Effector CD4-positive, alpha-beta T cell (primary cell): ENCODE results near the gene TBC1D1.

Experiments used
- DNase-seq: peaks from one replicate; pipeline ENCODE4 v3.0.0-alpha.2; 2020

The TBC1D1 gene

DNA sequence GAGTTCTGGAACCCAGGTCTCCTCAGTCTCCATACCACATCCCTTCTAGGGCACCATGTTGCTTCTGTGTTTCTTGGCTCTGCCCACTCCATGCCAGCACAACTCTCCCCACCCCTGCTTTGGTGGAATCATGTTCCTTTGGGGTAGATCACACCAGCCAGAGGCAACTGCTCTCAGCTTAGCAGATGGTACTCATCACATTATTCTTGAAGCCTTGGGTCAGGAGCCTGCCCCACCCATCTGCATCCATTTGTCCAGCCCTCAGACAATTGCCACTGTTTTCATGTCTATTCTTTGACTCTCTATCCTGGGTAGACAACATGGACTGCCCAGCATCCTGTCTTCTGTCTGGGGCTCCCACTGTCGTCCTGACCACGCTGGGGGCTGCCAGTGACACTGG, 216.9 kb downstream of the TBC1D1 start:
- DNase-seq, result no peak

DNA sequence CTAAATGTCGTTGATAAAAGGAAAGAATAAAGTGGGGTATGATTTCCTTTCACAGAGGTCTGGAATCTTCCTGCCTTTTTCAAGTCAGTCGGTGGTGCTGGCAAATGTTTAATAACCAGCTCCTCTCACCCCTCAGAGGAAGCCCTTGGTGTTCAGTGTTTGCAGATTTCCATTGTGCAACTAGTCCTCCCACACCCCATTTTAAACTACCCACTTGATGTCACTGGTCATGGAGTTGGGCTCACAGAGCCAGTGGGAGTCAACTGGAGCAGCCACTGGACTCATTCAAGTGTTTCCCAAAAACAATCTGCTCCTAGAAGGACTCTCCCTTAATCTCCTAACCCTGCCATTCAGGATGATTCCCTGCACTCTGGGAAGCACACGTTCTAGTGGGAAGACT, 218.5 kb downstream of the TBC1D1 start:
- DNase-seq, result no peak

DNA sequence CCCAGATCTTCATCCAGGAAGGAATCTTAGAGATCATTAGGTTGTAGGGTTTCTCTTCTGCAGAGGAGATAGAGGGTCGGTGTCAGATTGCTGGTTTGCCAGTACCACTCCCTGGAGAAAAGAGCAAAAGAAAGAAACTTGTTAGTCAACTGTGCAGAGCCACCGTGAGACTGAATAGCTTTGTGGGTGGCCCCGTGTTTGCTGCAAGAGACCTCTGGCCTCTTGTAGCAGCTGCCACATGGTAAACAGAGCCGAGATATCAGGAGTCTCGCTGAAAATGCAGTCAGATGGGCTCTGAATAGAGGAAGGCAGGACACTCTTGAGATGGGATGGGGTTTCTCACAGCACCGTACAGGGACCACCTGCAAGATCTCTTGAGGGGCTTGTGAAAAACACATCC, 219.0 kb downstream of the TBC1D1 start:
- DNase-seq, result no peak

DNA sequence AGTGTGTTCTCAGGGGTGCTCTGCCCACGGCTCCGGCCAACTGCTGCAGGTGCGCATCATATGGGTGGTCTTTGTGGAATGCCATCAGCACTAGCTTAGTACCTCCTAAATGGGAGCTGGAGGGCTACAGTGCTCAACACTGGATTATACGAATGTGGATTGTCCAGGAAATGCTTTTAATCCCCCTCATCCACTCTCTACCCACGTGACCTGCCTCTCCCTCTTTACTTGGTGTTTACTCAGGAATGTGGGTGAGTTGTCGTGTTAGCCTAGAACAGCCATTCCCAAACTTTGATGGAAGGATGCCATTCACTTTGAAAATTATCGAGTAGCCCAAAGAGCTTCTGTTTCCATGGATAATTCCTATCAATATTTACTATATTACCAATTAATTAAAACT, 220.1 kb downstream of the TBC1D1 start:
- DNase-seq, result no peak

DNA sequence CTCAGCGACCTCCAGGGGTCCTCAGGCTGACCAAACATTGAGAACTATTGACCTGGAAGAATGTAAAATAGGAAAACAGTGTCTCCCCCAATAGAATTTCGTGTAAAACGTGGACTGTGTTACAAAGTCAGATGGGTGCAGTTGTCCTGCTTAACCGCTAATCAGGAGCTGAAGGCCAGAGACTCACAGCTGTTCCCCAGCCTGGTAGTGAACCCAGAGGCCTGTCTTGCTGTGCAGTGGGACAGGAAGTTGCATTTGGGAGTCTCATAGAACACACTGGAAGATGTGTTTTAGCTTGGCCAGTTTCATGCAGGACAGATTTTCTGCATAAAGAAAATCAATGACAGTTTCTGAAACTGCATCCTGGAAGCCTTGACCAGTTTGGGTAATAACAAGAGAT, 220.8 kb downstream of the TBC1D1 start:
- DNase-seq, result no peak

DNA sequence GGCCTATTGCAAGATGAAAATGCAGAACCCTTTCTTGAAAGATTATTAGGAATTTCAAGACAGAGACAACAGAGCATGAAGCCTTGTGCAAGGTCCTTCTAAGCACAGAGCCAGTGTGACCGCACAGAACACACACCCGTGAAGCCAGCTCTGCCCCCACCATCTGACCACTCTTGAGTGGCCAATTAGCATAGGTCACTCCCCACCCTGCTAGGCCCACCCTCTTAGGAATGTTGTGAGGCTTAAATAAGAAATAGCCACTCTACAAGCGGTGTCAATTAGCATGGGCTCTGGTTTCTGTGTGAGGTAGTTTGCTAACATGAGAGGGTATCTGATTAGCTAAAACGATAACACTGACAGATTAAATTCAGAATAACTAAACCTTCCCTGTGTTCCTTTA, 222.2 kb downstream of the TBC1D1 start:
- no peak for DNase-seq

- no peak for DNase-seq
Observed at GRCh38 chr4:38113551-38113950, 222.7 kb downstream of the TBC1D1 start.

- DNase-seq, result no peak
Observed at GRCh38 chr4:38114386-38115150, 223.7 kb downstream of the TBC1D1 start.

- DNase-seq, result no peak
Observed at GRCh38 chr4:38115601-38116000, 224.7 kb downstream of the TBC1D1 start.

DNA sequence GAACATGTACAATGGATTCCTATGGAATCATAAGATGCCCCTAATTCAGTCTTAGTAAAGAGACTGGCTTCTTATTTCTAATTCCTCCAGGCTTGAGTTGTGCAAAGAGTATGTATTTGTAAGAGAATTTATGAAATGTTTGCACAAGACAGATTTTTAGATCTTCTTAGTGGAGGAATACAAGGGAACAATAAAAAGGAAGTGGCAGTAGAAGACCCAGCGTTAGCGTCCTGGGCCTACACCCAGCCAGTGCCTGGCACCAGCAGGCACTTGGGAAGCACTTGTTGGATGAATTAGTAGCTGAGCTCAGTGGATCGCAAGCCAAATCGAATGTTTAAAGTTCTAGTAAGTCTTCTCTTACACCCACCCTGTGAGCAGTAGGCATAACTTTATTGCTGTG, 226.7 kb downstream of the TBC1D1 start:
- DNase-seq, result no peak

DNA sequence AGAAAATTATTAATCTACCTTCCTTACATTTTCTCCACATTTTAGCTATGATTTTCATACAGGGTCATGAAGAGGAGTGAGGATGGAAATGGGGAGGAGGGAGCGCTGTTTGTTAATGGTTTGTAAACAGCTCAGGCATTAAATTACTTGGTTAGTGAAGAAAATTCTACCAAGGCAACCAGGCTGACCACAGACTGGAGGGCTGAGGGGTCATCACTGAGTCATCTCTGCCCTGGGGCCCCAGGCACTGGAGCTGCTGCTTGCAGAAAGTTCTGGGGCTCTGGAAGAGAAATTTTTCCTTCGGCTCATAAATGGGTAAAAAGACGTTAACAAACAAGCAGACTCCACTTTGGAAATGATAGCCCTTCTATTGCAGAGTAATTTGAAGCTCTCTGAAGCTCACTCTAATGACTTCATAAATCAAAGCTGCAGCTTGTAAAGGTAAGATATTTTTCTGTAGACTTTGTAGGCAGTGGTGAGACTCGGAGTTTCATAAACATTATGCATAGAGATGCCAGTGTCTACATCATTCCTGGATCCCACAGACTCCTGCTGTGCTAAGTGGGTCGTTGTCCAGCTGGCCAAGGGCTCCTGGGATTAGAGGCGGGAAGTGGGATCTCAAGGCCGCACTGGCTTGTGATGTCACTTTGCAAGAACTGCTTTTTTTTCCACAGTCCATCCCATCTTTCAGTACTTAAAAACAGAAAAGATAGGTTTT, 228.9 kb downstream of the TBC1D1 start:
- no peak for DNase-seq

DNA sequence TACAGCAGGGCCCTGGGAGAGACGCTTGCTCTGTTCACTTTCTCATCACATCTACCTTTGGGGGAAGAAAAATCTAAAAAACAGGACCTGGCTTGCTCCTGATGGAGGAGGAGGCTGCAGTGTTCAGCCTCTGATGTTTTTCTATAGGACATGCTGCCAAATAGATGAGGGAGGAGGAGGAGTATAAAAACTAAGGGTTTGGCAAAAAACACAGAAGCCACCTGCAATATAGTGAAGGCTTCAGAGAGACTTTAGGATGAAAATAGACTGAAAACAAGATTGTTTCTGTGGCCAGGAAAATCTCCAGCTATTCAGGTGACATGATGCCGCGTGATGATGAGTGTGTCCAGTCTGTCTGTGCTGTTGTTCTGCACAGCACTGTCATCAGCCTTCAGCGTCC, 229.9 kb downstream of the TBC1D1 start:
- DNase-seq, result no peak

DNA sequence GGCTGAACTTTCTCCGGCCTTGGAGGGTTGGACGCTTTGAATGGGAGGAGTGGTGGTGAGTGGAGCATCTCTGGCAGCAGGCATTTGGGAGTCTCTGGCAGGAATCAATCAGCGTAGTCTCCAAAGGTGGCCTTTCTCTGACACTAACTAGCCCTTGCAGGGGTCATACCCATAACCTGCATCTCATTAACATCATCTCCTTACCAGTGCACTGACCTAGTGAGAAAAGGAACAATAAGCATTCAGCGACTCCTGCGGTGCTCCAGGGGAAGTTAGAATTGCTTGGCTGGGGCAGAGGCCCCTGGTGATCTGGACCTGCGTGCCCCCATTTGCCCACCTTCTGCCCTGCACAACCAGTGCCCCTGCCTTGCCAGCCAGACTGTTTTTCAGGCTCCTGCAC, 231.2 kb downstream of the TBC1D1 start:
- DNase-seq, result no peak

- DNase-seq, result no peak
Observed at GRCh38 chr4:38123555-38123954, 232.7 kb downstream of the TBC1D1 start.

DNA sequence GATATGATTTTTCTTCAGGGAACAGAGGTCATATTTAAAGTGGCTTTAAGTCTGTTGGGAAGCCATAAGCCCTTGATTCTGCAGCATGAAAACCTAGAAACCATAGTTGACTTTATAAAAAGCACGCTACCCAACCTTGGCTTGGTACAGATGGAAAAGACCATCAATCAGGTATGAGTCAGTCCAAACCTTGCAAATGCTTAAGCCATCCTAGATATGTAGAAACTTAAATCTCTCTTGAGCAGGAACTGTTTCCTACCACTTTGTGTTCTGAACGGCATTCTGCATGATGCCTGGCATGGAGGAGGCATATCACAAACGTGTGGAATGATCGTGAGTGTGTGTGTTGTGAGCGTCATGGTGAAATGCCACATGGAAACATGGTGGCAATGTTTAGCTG, 234.1 kb downstream of the TBC1D1 start:
- DNase-seq, result no peak

- no peak for DNase-seq
Observed at GRCh38 chr4:38125816-38126215, 234.9 kb downstream of the TBC1D1 start.

- DNase-seq, result peak; percentile 21
Observed at GRCh38 chr4:38128478-38129459, 237.9 kb downstream of the TBC1D1 start.

GRCh38 chr4:38129460-38130227, 238.8 kb downstream of the TBC1D1 start:
- no peak for DNase-seq

- DNase-seq, result no peak
Observed at GRCh38 chr4:38130884-38131283, 240.0 kb downstream of the TBC1D1 start.

DNA sequence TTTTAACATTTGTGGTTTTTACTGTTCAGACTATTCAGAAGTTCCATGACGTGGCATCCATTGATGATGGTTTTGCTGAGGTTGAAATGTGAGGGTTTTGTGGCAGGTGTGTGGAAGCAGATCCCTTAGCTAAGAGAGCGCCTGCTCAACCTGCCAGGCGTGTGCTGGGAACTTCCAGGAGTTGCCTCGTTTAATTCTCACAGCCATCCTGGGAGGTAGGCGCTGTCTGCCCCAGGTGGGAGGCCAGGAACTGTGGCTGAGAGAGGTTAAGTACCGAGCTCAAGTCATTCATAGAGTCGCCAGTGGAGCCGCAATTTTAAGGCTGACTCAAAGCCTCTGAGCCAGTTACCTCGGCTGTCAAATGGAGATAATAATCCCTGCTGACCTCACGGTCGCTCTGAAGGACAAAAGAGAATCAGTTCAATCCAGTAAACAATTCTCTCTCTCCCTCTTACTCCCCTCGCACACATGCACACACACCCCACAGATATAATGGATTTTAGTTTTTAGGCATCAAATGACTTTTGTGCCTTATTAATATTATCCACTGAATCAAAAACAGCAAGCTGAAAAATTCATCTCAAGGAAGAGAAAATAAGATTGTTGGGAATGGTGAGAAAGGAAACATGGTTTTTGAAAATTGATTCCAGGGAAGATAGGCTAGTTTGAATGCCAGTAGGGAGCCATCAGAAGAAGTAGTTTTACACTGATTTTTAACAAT, 240.6 kb downstream of the TBC1D1 start:
- DNase-seq, result peak; percentile 62

GRCh38 chr4:38132107-38132673, 241.3 kb downstream of the TBC1D1 start:
- peak; percentile 56 for DNase-seq
